Mammary epithelial cell (primary cell): Measurements from ENCODE around the gene TSPAN5.

Experiments used
- CTCF ChIP-seq, 2 donors: IDR thresholded peaks in 1 of 2; conservative IDR thresholded peaks in 1 of 2; 2 replicates each; pipeline ENCODE4 v1.5.1; 2011 to 2012; ENCODE audit warnings: inconsistent platforms in 2 of 2, low read length in 2 of 2, mild to moderate bottlenecking in 2 of 2, control low read depth in 1 of 2, low read depth in 1 of 2; ENCODE audit not compliant: insufficient read depth in 1 of 2; ENCODE audit errors: extremely low read depth in 1 of 2
- EZH2 ChIP-seq: IDR thresholded peaks from 2 replicates; pipeline ENCODE4 v1.6.1; 2012; ENCODE audit warnings: low read length, inconsistent platforms, borderline replicate concordance

- TF ChIP-seq CTCF (conservative IDR thresholded peaks at IDR 0.05 in 1 of 2, IDR thresholded peaks at IDR 0.05 in 1 of 2; ENCODE audit: extremely low read depth in 1 of 2, insufficient read depth in 1 of 2, low read depth in 1 of 2, low read length in 2 of 2) = no peak
- no peak for TF ChIP-seq EZH2
These were observed 702 bp downstream of the TSPAN5 start for GRCh38 chr4:98657531-98658286.
